DOHH2 (cell line): ENCODE results near the gene MYH7.

Source experiments
- CTCF ChIP-seq: fragments of 200-600 bp; sonication (generic); IDR thresholded peaks from one replicate; pipeline ENCODE4 v1.5.1; 2014; ENCODE audit warnings: antibody characterized with exemption, mild to moderate bottlenecking, low read depth, low read length; ENCODE audit not compliant: poor library complexity, severe bottlenecking
- EZH2phosphoT487 ChIP-seq: fragments of 200-600 bp; sonication (generic); IDR thresholded peaks from 2 replicates; pipeline ENCODE4 v1.6.1; 2017; ENCODE audit warnings: borderline replicate concordance, mild to moderate bottlenecking, antibody characterized with exemption, low read length, moderate library complexity, mixed read lengths

GRCh38 chr14:23404331-23404900 lies 31.0 kb downstream of the MYH7 start:
- TF ChIP-seq CTCF = no peak
- TF ChIP-seq EZH2phosphoT487 = no peak
